Measurements from ENCODE around the gene PLPP1.
A peak's percentile ranks its signal among the peaks of the same experiment; 100 is the strongest.

Gene PLPP1

GRCh38 chr5:55437452-55437851, 97.3 kb downstream of the PLPP1 start:
- TF ChIP-seq GABPA (IDR thresholded peaks at IDR 0.05; ENCODE audit: low read depth): no peak
- no peak for TF ChIP-seq REST (IDR thresholded peaks at IDR 0.05; ENCODE audit: insufficient replicate concordance, low read depth)
- TF ChIP-seq CTCF (IDR thresholded peaks at IDR 0.05; ENCODE audit: insufficient read depth, low read length): no peak
- TF ChIP-seq POLR2AphosphoS5 (IDR thresholded peaks at IDR 0.05; ENCODE audit: low read depth): no peak
- TF ChIP-seq SPI1 (IDR thresholded peaks at IDR 0.05; ENCODE audit: borderline replicate concordance, low read depth): no peak
- no peak overlapping the region for H3K4me3 ChIP-seq (replicated peaks; ENCODE audit: insufficient read depth, low read length)
- DNase-seq (ENCODE audit: low read depth in 1 of 2, low spot score in 1 of 2): no peak
- no peaks in the 10 kb centered on the region for H3K27me3 ChIP-seq (ENCODE audit: insufficient read depth, poor library complexity, severe bottlenecking)
- H3K27ac ChIP-seq (replicated peaks): no peak overlapping the region

DNA sequence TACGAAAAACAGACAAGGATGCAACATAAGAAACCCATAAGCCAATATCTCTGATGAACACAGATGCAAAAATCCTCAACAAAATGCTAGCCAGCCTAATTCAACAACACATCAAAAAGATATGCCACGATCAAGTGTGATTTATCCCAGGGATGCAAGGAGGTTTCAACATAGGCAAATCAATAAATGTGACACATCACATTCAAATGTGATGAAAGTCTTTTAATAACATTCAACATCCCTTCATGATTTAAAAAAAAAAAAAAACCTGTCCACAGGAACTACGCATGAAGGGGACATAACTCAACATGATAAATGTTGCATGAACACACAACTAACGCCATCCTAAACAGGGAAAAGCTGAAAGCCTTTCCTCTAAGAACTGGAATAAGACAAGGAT, 102.2 kb downstream of the PLPP1 start:
- no peak for DNase-seq (ENCODE audit: low read depth in 1 of 2, low spot score in 1 of 2)
- TF ChIP-seq CTCF (IDR thresholded peaks at IDR 0.05; ENCODE audit: insufficient read depth, low read length): no peak
- no peak for TF ChIP-seq GABPA (IDR thresholded peaks at IDR 0.05; ENCODE audit: low read depth)
- TF ChIP-seq POLR2AphosphoS5 (IDR thresholded peaks at IDR 0.05; ENCODE audit: low read depth): no peak
- no peak for TF ChIP-seq SPI1 (IDR thresholded peaks at IDR 0.05; ENCODE audit: borderline replicate concordance, low read depth)
- TF ChIP-seq REST (IDR thresholded peaks at IDR 0.05; ENCODE audit: insufficient replicate concordance, low read depth): no peak
- Histone ChIP-seq H3K27ac (replicated peaks) (no peak overlapping the region), H3K27me3 (ENCODE audit: insufficient read depth, poor library complexity, severe bottlenecking) (no peaks in the 10 kb centered on the region), H3K4me3 (replicated peaks; ENCODE audit: insufficient read depth, low read length) (no peak overlapping the region)

- H3K27ac ChIP-seq (replicated peaks): no peak overlapping the region
- H3K27me3 ChIP-seq (ENCODE audit: insufficient read depth, poor library complexity, severe bottlenecking): no peaks in the 10 kb centered on the region
- H3K4me3 ChIP-seq (replicated peaks; ENCODE audit: insufficient read depth, low read length): no peak overlapping the region
- TF ChIP-seq POLR2AphosphoS5 (IDR thresholded peaks at IDR 0.05; ENCODE audit: low read depth): 0 out of 2 replicates have a peak, but pooled peaks have one; percentile 19
- TF ChIP-seq REST (IDR thresholded peaks at IDR 0.05; ENCODE audit: insufficient replicate concordance, low read depth): no peak
- no peak for TF ChIP-seq SPI1 (IDR thresholded peaks at IDR 0.05; ENCODE audit: borderline replicate concordance, low read depth)
- no peak for DNase-seq (ENCODE audit: low read depth in 1 of 2, low spot score in 1 of 2)
These were observed 105.0 kb downstream of the PLPP1 start for GRCh38 chr5:55429613-55430253.
